SK-MEL-5 (cell line): ENCODE measurements around the gene KIF6. TPM values are rescaled to one million over a fixed set of nuclear protein-coding genes. Genes with fewer than 3 reads are reported as not detected.
"Not testable (repeated sequence)": the region's sequence is repeated elsewhere in the genome, so short reads cannot be mapped to it uniquely, and the experiment has no call there.

Experiments used
- DNase-seq: peaks from one replicate; pipeline ENCODE4 v3.0.0-alpha.2; 2016; ENCODE audit warnings: low read depth, low spot score
- in situ Hi-C: cut with HindIII; loops from 2 replicates; pipeline ENCODE4 v1.10.0; 2016; ENCODE audit warnings: low sequenced_read_pairs, high pct_unique_total_duplicates, low pct_unique_long_range_greater_than_20kb
- total RNA-seq: library from RNA; depleted of rRNA; stranded (reverse); fragments of >200 nt; shearing (Covaris generic); gene quantifications from 2 replicates; pipeline ENCODE4 v1.2.3, GENCODE V29; 2014

Gene KIF6
- total RNA-seq, 1 experiment from 2014 or later = 23.6 TPM

DNA sequence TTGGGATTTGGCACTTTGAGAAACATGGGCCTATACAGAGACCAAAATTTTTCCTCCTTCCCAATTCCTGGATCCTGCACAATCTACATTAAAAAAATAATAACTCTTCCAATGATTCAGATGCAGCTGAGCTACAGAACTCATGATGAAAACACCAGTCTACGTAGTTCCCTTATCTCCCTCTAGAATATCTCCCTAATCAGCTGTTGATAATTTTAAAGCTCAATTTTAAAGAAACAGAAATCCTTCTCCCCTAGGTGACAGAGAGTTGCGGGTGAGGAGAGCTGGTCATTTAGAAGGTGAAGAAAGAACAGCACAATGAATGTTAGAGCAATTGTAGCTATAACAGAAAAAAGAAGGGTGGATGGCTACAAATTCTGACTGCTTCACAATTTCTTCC, 227.1 kb downstream of the KIF6 start:
- no peak for DNase-seq
- in situ Hi-C loops = no loop called here

- DNase-seq = no peak
- in situ Hi-C loops = no loop called here
Measured at GRCh38 chr6:39496915-39497314, 228.3 kb downstream of the KIF6 start.

DNA sequence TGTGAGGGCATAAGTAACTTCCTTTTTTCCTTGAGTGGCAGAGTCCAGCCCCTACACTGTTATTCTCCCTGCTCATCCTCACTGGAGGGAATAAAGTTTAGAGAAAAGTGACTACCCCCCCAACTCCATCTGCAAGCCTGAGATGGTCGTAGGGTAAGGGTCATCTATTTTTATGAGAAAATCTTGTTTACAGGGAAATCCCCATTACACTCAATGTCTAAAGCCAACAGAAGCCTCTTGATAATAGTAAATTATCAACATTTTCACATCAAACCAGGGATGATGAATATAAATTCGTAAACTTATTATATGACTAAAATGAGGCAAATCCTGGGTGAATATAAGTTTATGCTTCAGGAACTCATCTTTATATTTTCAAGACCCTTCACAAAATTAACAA, 228.8 kb downstream of the KIF6 start:
- in situ Hi-C loops = no loop called here

GRCh38 chr6:39495640-39496039, 229.6 kb downstream of the KIF6 start:
- no peak for DNase-seq
- in situ Hi-C loops = no loop called here

More for the DNA sequence above, 228.8 kb downstream of the KIF6 start:
- no peak for DNase-seq

DNA sequence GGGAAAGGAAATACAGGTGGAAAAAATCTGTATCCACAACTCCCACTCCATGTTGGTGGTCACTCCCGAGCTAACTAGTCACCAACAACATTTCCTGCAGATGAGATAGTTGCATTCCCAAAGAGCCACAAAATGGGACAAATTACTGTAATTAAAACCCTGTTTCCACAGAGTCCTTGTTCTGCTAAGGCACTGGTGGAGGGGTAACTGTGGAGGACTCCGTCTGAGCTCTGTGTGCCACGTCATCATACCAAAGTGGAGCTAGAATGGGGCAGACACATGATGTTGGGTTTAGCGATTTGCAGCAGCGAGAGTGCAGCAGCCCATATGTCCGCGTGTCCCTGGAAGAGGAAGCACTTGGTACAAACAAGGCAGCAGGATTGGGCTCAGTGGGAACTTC, 230.2 kb downstream of the KIF6 start:
- in situ Hi-C loops = no loop called here
- no peak for DNase-seq

DNA sequence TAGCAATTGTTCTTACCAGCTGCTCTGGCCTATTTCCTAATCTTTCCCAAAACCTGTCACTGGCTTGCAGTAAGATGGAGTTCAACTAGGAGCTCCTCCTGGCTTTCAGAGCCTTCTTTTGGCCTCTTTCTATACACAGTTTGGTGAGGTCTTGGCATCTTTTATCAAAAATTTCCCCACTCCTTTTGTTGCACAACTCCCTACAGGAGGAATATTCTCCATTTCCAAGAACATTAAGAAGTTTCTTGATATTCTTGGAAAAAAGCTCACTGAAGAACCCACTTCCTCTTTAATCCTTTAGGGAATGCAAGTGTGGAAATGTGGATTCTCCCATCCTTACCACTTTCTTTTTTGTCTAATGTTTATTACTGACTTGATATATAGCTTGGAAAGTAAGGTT, 231.4 kb downstream of the KIF6 start:
- DNase-seq = no peak
- in situ Hi-C loops = no loop called here

DNA sequence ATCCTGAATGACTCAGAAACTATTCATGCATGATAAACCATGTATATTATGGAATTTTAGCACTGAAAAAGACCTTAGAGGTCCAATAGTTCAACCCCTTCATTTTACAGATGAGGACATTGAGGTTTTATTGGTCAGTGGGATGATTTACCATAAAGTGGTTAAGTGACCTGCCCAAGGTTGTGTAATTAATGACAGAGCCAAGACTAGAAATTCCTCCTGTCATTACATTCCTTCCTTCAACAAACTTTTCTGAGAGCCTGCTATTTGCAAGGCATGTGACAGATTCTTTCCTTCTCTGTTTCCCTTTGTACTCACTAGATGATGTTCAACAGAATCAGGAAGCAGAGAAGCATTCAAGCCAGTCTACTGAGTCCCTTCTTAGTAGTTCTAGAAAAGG, 232.0 kb downstream of the KIF6 start:
- in situ Hi-C loops = no loop called here
- no peak for DNase-seq

- DNase-seq = no peak
- in situ Hi-C loops = no loop called here
Measured at GRCh38 chr6:39490108-39490507, 235.1 kb downstream of the KIF6 start.

DNA sequence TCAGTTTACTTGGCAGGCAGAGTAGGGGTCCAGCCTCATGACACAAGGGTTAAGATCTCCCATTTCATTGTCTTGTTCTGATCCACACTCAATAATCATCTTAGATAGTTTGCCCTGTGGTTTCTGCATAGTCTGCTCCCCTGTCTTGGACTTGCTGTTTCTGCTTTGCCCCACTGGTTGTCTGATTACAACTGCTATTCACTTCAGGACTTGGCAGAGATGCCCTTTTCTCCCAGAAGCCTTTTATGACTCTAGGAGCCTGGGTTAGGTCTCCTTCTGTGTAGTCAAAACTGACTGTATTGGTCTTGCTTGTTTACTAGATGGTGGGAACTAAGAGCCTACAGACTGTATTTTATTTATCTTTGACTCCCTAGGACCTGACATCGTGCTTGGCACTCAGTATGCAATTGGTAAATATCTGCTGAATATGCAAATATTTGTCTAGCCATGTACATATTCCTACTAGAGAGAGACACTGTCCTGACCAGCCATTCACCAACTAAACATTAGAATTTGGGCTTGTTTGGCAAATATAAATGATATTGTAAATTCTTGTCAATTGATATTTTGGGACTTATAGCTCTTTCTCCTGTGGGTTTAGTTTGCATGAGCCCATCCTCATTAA, 236.8 kb downstream of the KIF6 start:
- DNase-seq = no peak
- in situ Hi-C loops = no loop called here

DNA sequence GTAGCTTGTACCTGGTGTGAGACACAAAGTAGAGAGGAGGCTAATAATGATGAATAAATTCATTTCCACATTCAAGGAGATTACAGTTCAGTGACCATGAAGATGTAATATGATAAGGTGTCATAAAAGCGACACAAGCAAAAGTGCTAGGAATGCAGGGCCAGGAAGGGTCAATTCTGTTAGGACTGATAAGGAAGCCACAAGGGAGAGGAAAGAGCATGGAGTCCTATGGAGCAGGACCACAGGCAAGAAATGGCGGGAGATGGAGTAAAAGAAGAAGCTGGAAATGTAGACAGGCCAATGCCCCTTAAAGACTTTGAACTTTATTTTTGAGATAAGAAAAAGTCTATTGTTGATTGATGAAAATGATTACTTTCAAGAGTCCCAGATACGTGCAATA, 240.9 kb downstream of the KIF6 start:
- in situ Hi-C loops = no loop called here

GRCh38 chr6:39479819-39480218, 245.4 kb downstream of the KIF6 start:
- in situ Hi-C loops, DNase-seq: not testable (repeated sequence)

More for the DNA sequence above, 240.9 kb downstream of the KIF6 start:
- no peak for DNase-seq

- in situ Hi-C loops = no loop called here
- no peak for DNase-seq
Measured at GRCh38 chr6:39476670-39477069, 248.5 kb downstream of the KIF6 start.

GRCh38 chr6:39476151-39476550, 249.1 kb downstream of the KIF6 start:
- in situ Hi-C loops = no loop called here
- DNase-seq = no peak

GRCh38 chr6:39471954-39472659, 253.1 kb downstream of the KIF6 start:
- in situ Hi-C loops = no loop called here
- no peak for DNase-seq

DNA sequence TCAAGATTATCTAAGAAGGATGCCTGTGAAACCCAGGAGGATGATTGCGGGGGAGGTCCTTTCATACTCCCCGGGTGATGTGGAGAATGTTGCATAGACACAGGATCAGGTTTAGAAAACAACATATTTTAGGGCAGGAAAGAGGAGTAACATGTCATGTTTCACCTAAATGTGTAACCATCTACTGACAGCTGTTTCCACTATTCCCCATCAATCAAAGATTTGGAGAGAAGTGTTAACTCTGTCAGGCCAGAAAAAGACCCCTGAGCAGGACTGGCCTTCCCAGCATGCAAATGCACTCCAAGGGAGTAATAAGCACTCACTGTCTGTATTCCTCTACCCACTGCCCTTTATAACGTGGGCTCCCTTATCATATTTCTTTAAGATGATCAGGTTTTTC, 254.7 kb downstream of the KIF6 start:
- no peak for DNase-seq
- in situ Hi-C loops = no loop called here

DNA sequence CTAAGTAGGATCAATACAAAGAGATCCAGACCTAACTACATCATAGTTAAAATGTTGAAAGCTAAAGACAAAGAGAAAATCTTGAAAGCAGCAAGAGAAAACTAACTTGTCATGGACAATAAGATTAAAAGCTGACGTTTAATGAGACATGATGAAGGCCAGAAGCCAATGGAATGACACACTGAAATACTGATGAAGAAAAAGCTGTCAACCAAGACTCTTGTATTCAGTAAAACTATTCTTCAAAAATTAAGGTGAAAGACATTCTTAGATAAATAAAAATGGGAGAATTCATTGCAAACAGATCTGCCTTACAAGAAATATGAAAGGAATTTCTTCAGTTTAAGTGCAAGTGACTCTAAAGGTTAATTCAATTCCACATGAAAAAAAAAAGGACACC, 256.8 kb downstream of the KIF6 start:
- in situ Hi-C loops = no loop called here

DNA sequence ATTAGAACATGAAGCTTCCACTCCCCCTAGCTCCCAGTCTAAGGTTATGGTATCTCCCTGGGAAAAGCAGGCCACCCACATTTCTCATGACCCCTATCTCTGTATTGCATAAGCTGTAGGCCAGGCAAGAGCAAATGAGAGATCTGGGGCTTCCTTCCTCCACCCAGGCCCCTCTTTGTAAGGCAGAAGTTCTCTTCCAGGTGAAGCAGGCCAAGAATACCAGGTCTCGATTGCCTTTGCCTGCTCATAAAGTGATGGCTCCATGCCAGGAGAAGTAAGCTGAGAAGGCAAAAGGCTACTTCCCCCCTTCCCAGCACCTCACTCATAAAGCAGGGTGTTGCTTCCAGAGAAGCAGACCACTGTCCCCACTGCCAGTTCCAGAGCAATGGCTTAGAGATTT, 258.6 kb downstream of the KIF6 start:
- DNase-seq = no peak
- in situ Hi-C loops = no loop called here

More for the DNA sequence above, 256.8 kb downstream of the KIF6 start:
- DNase-seq = no peak

- no peak for DNase-seq
- in situ Hi-C loops = no loop called here
Measured at GRCh38 chr6:39465539-39465938, 259.7 kb downstream of the KIF6 start.

GRCh38 chr6:39464067-39464466, 261.1 kb downstream of the KIF6 start:
- DNase-seq = no peak
- in situ Hi-C loops = no loop called here
